H9 (cell line): ENCODE measurements around the gene DAZAP1. TPM values are rescaled to one million over a fixed set of nuclear protein-coding genes. Genes with fewer than 3 reads are reported as not detected.

ENCODE experiments used
- DNase-seq: peaks from one replicate; pipeline ENCODE4 v3.0.0-alpha.2; 2017
- H2AFZ ChIP-seq: one replicate; pipeline ENCODE4 v1.6.1; 2013; ENCODE audit warnings: mild to moderate bottlenecking, low read length, control low read depth, moderate library complexity
- H2AK5ac ChIP-seq: 2 replicates; pipeline ENCODE4 v1.6.1; 2013; ENCODE audit warnings: low read length, control low read depth, mixed read lengths; ENCODE audit not compliant: insufficient read length
- H2BK120ac ChIP-seq: one replicate; pipeline ENCODE4 v1.6.1; 2013; ENCODE audit warnings: low read depth, mild to moderate bottlenecking, low read length, control low read depth, inconsistent platforms; ENCODE audit not compliant: poor library complexity, severe bottlenecking
- H2BK12ac ChIP-seq: 2 replicates; pipeline ENCODE4 v1.6.1; 2013; ENCODE audit warnings: low read length, control low read depth, mixed read lengths, low read depth; ENCODE audit not compliant: insufficient read length
- H2BK15ac ChIP-seq: 2 replicates; pipeline ENCODE4 v1.6.1; 2013; ENCODE audit warnings: low read depth, low read length, control low read depth
- H2BK20ac ChIP-seq: one replicate; pipeline ENCODE4 v1.6.1; 2013; ENCODE audit warnings: low read depth, mild to moderate bottlenecking, low read length, control low read depth, inconsistent platforms; ENCODE audit not compliant: poor library complexity, severe bottlenecking
- H2BK5ac ChIP-seq: 2 replicates; pipeline ENCODE4 v1.6.1; 2013; ENCODE audit warnings: low read length, control low read depth, mixed read lengths; ENCODE audit not compliant: insufficient read length
- H3K14ac ChIP-seq: 2 replicates; pipeline ENCODE4 v1.6.1; 2013; ENCODE audit warnings: low read length, control low read depth; ENCODE audit not compliant: insufficient read depth
- H3K18ac ChIP-seq: 2 replicates; pipeline ENCODE4 v1.6.1; 2013; ENCODE audit warnings: low read depth, mild to moderate bottlenecking, mixed read lengths, low read length, control low read depth; ENCODE audit not compliant: insufficient read length
- H3K23ac ChIP-seq: 2 replicates; pipeline ENCODE4 v1.6.1; 2013; ENCODE audit warnings: low read length, control low read depth, mixed read lengths, low read depth; ENCODE audit not compliant: insufficient read length
- H3K23me2 ChIP-seq: 2 replicates; pipeline ENCODE4 v1.6.1; 2013; ENCODE audit warnings: low read depth, mild to moderate bottlenecking, mixed read lengths, low read length, control low read depth; ENCODE audit not compliant: insufficient read length, poor library complexity, severe bottlenecking
- H3K27ac ChIP-seq: 2 replicates; pipeline ENCODE4 v1.5.1; 2013; ENCODE audit warnings: low read length, control low read depth, mixed read lengths, low read depth; ENCODE audit not compliant: insufficient read length
- H3K27me3 ChIP-seq: 2 replicates; pipeline ENCODE4 v1.6.1; 2013; ENCODE audit warnings: low read length, control low read depth, inconsistent platforms; ENCODE audit not compliant: insufficient read depth
- H3K4ac ChIP-seq: 2 replicates; pipeline ENCODE4 v1.6.1; 2013; ENCODE audit warnings: low read depth, mild to moderate bottlenecking, control low read depth, inconsistent platforms, low read length, moderate library complexity
- H3K4me1 ChIP-seq: 2 replicates; pipeline ENCODE4 v1.6.1; 2013; ENCODE audit warnings: low read length, control low read depth, inconsistent platforms; ENCODE audit not compliant: insufficient read depth
- H3K4me2 ChIP-seq: 2 replicates; pipeline ENCODE4 v1.6.1; 2013; ENCODE audit warnings: low read length, control low read depth, mixed read lengths; ENCODE audit not compliant: insufficient read length, insufficient read depth
- H3K56ac ChIP-seq: 2 replicates; pipeline ENCODE4 v1.6.1; 2013; ENCODE audit warnings: low read depth, mild to moderate bottlenecking, mixed read lengths, low read length, control low read depth; ENCODE audit not compliant: insufficient read length
- H3K79me1 ChIP-seq: 2 replicates; pipeline ENCODE4 v1.6.1; 2013; ENCODE audit warnings: low read depth, mild to moderate bottlenecking, moderate library complexity, low read length, control low read depth, inconsistent platforms; ENCODE audit not compliant: insufficient read depth, poor library complexity, severe bottlenecking
- H3K79me2 ChIP-seq: 2 replicates; pipeline ENCODE4 v1.6.1; 2013; ENCODE audit warnings: low read length, control low read depth, inconsistent platforms; ENCODE audit not compliant: insufficient read depth
- H3K9ac ChIP-seq: 2 replicates; pipeline ENCODE4 v1.6.1; 2013; ENCODE audit warnings: low read length, control low read depth, mixed read lengths; ENCODE audit not compliant: insufficient read length; ENCODE audit errors: extremely low read depth
- H3K9me3 ChIP-seq: one replicate; pipeline ENCODE4 v1.6.1; 2013; ENCODE audit warnings: low read depth, low read length, inconsistent platforms; ENCODE audit not compliant: control insufficient read depth
- H3T11ph ChIP-seq: one replicate; pipeline ENCODE4 v1.6.1; 2013; ENCODE audit warnings: mild to moderate bottlenecking, low read length, control low read depth, inconsistent platforms
- H4K20me1 ChIP-seq: one replicate; pipeline ENCODE4 v1.6.1; 2013; ENCODE audit not compliant: control insufficient read depth, insufficient read length, insufficient read depth
- H4K5ac ChIP-seq: 2 replicates; pipeline ENCODE4 v1.6.1; 2013; ENCODE audit warnings: low read depth, mild to moderate bottlenecking, mixed read lengths, low read length, control low read depth; ENCODE audit not compliant: insufficient read length
- H4K8ac ChIP-seq: replicated peaks from 2 replicates; pipeline ENCODE4 v1.6.1; 2013; ENCODE audit warnings: low read length, control low read depth, mixed read lengths, low read depth; ENCODE audit not compliant: insufficient read length
- H4K91ac ChIP-seq: 2 replicates; pipeline ENCODE4 v1.6.1; 2013; ENCODE audit warnings: low read depth, mild to moderate bottlenecking, moderate library complexity, mixed read lengths, low read length, control low read depth; ENCODE audit not compliant: insufficient read length
- H3K27ac Mint-ChIP-seq, 3 experiments: 2 replicates in 2 of 3; 3 replicates in 1 of 3; pipeline ENCODE4 v1.8.0; 2020 to 2021; ENCODE audit warnings: mixed read lengths in 3 of 3, mild to moderate bottlenecking in 1 of 3, moderate library complexity in 1 of 3
- H3K27me3 Mint-ChIP-seq: 2 replicates; pipeline ENCODE4 v1.8.0; 2021; ENCODE audit warnings: low read depth, mild to moderate bottlenecking, moderate library complexity, mixed read lengths
- H3K36me3 Mint-ChIP-seq, 3 experiments: 2 replicates in 2 of 3; 3 replicates in 1 of 3; pipeline ENCODE4 v1.8.0; 2020 to 2021; ENCODE audit warnings: low read depth in 3 of 3, mixed read lengths in 3 of 3; ENCODE audit not compliant: insufficient read depth in 1 of 3
- H3K4me1 Mint-ChIP-seq, 2 experiments: 2 replicates each; pipeline ENCODE4 v1.8.0; 2020; ENCODE audit warnings: mixed read lengths in 2 of 2
- H3K4me3 Mint-ChIP-seq, 2 experiments: 2 replicates in 1 of 2; 3 replicates in 1 of 2; pipeline ENCODE4 v1.8.0; 2020 to 2021; ENCODE audit warnings: mild to moderate bottlenecking in 2 of 2, mixed read lengths in 2 of 2, moderate library complexity in 1 of 2
- H3K9me3 Mint-ChIP-seq, 2 experiments: 2 replicates in 1 of 2; 3 replicates in 1 of 2; pipeline ENCODE4 v1.8.0; 2020; ENCODE audit warnings: mild to moderate bottlenecking in 2 of 2, mixed read lengths in 2 of 2, moderate library complexity in 1 of 2
- WGBS: extraction: QIAGEN DNeasy Blood & Tissue Kit; methylation state at CpG from one replicate; pipeline ENCODE4 v1.1.7; 2013; ENCODE audit warnings: missing lambda C conversion rate, low lambda C conversion rate, mixed read lengths; ENCODE audit not compliant: insufficient read length; ENCODE audit errors: extremely low coverage; 5-methylcytosine and 5-hydroxymethylcytosine counted together
- total RNA-seq: library from RNA; stranded (reverse); gene quantifications from 2 replicates; pipeline ENCODE4 v1.2.1, GENCODE V29; 2021
- TF ChIP-seq, protein P1 (sequence below): fragments of 200-600 bp; sonication (generic); conservative IDR thresholded peaks from 3 replicates; pipeline ENCODE4 v1.8.0; 2021; ENCODE audit warnings: antibody characterized with exemption, mild to moderate bottlenecking

Gene DAZAP1
- total RNA-seq, 1 experiment from 2014 or later, result 265 TPM

GRCh38 chr19:1395194-1396018 is 12.0 kb upstream of the DAZAP1 start:
- Histone ChIP-seq H3K9ac (no peak overlapping the region), H2BK12ac (no peak overlapping the region), H3K4me1 (no peaks in the 10 kb centered on the region), H4K8ac (no peak overlapping the region), H2AK5ac (no peak overlapping the region), H4K5ac (no peak overlapping the region), H3K4ac (no peak overlapping the region), H2BK5ac (no peak overlapping the region), H2BK20ac (no peak overlapping the region), H3T11ph (no peak overlapping the region), H2BK15ac (no peak overlapping the region), H3K79me1 (no peaks in the 10 kb centered on the region), H3K14ac (no peak overlapping the region; the same call in 1 of the 2 replicates), H3K18ac (no peak overlapping the region), H2AFZ (no peak overlapping the region), H2BK120ac (no peak overlapping the region), H3K23me2 (no peaks in the 10 kb centered on the region), H3K27ac (no peak overlapping the region), H3K9me3 (no peaks in the 10 kb centered on the region), H3K79me2 (no peaks in the 10 kb centered on the region), H3K27me3 (no peaks in the 10 kb centered on the region), H4K20me1 (no peaks in the 10 kb centered on the region), H4K91ac (no peak overlapping the region), H3K23ac (no peak overlapping the region), H3K56ac (no peak overlapping the region), H3K4me2 (no peak overlapping the region)
- no peaks in the 10 kb centered on the region for H3K9me3 Mint-ChIP-seq
- TF ChIP-seq, protein P1, sequence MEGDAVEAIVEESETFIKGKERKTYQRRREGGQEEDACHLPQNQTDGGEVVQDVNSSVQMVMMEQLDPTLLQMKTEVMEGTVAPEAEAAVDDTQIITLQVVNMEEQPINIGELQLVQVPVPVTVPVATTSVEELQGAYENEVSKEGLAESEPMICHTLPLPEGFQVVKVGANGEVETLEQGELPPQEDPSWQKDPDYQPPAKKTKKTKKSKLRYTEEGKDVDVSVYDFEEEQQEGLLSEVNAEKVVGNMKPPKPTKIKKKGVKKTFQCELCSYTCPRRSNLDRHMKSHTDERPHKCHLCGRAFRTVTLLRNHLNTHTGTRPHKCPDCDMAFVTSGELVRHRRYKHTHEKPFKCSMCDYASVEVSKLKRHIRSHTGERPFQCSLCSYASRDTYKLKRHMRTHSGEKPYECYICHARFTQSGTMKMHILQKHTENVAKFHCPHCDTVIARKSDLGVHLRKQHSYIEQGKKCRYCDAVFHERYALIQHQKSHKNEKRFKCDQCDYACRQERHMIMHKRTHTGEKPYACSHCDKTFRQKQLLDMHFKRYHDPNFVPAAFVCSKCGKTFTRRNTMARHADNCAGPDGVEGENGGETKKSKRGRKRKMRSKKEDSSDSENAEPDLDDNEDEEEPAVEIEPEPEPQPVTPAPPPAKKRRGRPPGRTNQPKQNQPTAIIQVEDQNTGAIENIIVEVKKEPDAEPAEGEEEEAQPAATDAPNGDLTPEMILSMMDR, result no peak
- H3K36me3 Mint-ChIP-seq, result peaks cover 6 to 27% (median 24%) of the 10 kb centered on the region in 3 experiments; a peak in 6 of 7 replicates
- DNase-seq, result no peak
- peaks cover 0 to 6% of the 10 kb centered on the region in 2 experiments; a peak in 2 of 4 replicates for H3K4me1 Mint-ChIP-seq
- no peaks in the 10 kb centered on the region; the same call in 1 of the 2 replicates for H3K27me3 Mint-ChIP-seq
- no CpG with 5 or more reads among the region's 52 CpGs for WGBS
- H3K4me3 Mint-ChIP-seq, result no peak overlapping the region
- H3K27ac Mint-ChIP-seq, result no peak overlapping the region
